ENCODE results near the gene CSNK1G2. TPM values are rescaled to one million over a fixed set of nuclear protein-coding genes. Genes with fewer than 3 reads are reported as not detected.

Gene CSNK1G2
- total and polyA plus RNA-seq, 2 of the 13 experiments (the other 11 are each of a cell fraction or from before 2014, with no cell fraction given), result 53.8 to 72.5 TPM

- peak; percentile 88 for TF ChIP-seq ZFY (CRISPR knock-in tag; IDR thresholded peaks at IDR 0.05)
- TF ChIP-seq, protein P1, sequence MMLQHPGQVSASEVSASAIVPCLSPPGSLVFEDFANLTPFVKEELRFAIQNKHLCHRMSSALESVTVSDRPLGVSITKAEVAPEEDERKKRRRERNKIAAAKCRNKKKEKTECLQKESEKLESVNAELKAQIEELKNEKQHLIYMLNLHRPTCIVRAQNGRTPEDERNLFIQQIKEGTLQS (CRISPR knock-in tag; IDR thresholded peaks at IDR 0.05), result no peak
- peak; percentile 89 for TF ChIP-seq AGO2 (optimal IDR thresholded peaks at IDR 0.05; ENCODE audit: low read depth, low read length)
- TF ChIP-seq ZNF280B (CRISPR knock-in tag; IDR thresholded peaks at IDR 0.05; ENCODE audit: borderline replicate concordance), result peak; percentile 50; the same call in 1 of the 2 replicates
- TF ChIP-seq, protein P2, sequence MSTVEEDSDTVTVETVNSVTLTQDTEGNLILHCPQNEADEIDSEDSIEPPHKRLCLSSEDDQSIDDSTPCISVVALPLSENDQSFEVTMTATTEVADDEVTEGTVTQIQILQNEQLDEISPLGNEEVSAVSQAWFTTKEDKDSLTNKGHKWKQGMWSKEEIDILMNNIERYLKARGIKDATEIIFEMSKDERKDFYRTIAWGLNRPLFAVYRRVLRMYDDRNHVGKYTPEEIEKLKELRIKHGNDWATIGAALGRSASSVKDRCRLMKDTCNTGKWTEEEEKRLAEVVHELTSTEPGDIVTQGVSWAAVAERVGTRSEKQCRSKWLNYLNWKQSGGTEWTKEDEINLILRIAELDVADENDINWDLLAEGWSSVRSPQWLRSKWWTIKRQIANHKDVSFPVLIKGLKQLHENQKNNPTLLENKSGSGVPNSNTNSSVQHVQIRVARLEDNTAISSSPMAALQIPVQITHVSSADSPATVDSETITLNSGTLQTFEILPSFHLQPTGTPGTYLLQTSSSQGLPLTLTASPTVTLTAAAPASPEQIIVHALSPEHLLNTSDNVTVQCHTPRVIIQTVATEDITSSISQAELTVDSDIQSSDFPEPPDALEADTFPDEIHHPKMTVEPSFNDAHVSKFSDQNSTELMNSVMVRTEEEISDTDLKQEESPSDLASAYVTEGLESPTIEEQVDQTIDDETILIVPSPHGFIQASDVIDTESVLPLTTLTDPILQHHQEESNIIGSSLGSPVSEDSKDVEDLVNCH (CRISPR knock-in tag; IDR thresholded peaks at IDR 0.05), result no peak
- TF ChIP-seq PHF5A (CRISPR knock-in tag; IDR thresholded peaks at IDR 0.05; ENCODE audit: low read depth, unreplicated experiment), result no peak
- TF ChIP-seq, protein P3, sequence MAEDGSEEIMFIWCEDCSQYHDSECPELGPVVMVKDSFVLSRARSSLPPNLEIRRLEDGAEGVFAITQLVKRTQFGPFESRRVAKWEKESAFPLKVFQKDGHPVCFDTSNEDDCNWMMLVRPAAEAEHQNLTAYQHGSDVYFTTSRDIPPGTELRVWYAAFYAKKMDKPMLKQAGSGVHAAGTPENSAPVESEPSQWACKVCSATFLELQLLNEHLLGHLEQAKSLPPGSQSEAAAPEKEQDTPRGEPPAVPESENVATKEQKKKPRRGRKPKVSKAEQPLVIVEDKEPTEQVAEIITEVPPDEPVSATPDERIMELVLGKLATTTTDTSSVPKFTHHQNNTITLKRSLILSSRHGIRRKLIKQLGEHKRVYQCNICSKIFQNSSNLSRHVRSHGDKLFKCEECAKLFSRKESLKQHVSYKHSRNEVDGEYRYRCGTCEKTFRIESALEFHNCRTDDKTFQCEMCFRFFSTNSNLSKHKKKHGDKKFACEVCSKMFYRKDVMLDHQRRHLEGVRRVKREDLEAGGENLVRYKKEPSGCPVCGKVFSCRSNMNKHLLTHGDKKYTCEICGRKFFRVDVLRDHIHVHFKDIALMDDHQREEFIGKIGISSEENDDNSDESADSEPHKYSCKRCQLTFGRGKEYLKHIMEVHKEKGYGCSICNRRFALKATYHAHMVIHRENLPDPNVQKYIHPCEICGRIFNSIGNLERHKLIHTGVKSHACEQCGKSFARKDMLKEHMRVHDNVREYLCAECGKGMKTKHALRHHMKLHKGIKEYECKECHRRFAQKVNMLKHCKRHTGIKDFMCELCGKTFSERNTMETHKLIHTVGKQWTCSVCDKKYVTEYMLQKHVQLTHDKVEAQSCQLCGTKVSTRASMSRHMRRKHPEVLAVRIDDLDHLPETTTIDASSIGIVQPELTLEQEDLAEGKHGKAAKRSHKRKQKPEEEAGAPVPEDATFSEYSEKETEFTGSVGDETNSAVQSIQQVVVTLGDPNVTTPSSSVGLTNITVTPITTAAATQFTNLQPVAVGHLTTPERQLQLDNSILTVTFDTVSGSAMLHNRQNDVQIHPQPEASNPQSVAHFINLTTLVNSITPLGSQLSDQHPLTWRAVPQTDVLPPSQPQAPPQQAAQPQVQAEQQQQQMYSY (CRISPR knock-in tag; IDR thresholded peaks at IDR 0.05), result peak; percentile 84
- TF ChIP-seq FOXA3 (CRISPR knock-in tag; IDR thresholded peaks at IDR 0.05), result no peak
- no peak for TF ChIP-seq NFE2 (CRISPR knock-in tag; IDR thresholded peaks at IDR 0.05)
- TF ChIP-seq ZNF841 (CRISPR knock-in tag; IDR thresholded peaks at IDR 0.05; ENCODE audit: borderline replicate concordance), result no peak
- TF ChIP-seq, protein P4, sequence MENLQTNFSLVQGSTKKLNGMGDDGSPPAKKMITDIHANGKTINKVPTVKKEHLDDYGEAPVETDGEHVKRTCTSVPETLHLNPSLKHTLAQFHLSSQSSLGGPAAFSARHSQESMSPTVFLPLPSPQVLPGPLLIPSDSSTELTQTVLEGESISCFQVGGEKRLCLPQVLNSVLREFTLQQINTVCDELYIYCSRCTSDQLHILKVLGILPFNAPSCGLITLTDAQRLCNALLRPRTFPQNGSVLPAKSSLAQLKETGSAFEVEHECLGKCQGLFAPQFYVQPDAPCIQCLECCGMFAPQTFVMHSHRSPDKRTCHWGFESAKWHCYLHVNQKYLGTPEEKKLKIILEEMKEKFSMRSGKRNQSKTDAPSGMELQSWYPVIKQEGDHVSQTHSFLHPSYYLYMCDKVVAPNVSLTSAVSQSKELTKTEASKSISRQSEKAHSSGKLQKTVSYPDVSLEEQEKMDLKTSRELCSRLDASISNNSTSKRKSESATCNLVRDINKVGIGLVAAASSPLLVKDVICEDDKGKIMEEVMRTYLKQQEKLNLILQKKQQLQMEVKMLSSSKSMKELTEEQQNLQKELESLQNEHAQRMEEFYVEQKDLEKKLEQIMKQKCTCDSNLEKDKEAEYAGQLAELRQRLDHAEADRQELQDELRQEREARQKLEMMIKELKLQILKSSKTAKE (CRISPR knock-in tag; IDR thresholded peaks at IDR 0.05; ENCODE audit: borderline replicate concordance), result no peak
- TF ChIP-seq ZNF281 (CRISPR knock-in tag; IDR thresholded peaks at IDR 0.05; ENCODE audit: borderline replicate concordance), result no peak
Observed at GRCh38 chr19:1907563-1908363, 33.2 kb upstream of the CSNK1G2 start (continued).
